NCI-H187 (cell line): ENCODE data around the gene FAAH.
"Not testable (repeated sequence)": the region's sequence is repeated elsewhere in the genome, so short reads cannot be mapped to it uniquely, and the experiment has no call there.

ENCODE experiments used
- DNase-seq, 2 experiments: peaks; one replicate each; lab custom pipeline; 2025; lab: John Stamatoyannopoulos, UW

The FAAH gene

DNA sequence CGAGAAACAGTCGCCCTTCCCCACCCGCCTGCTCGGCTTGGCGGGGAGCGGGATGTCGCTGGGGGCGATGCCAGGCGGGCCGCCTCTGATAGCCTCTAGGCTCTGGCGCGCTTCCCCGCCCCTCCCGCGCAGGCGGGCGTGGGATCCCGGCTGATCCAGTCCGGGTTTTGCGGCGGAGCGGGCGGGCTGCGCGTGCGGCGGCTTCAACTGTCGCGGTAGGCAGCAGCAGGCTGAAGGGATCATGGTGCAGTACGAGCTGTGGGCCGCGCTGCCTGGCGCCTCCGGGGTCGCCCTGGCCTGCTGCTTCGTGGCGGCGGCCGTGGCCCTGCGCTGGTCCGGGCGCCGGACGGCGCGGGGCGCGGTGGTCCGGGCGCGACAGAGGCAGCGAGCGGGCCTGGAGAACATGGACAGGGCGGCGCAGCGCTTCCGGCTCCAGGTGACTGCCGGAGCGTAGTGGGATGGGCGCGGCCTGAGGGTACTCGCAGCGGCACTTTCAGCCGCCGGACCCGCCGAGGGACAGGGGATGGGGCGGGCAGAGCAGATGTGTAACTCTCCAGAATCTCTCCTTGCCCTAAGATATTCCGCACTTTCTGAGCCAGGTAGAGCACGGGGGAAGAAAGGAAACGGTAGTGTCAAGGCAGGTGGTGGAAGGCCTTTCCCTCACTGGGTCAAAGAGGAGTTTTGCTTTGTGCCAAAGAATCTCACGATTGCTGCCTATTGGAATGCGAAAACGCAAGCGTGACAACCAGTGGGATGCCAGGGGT, at the start of gene FAAH:
TSS of gene FAAH (plus strand) at position 210 of the 764 bp plus-strand sequence. CDS start at position 242, 32 bp downstream.
- peak; percentile 28 to 51 for DNase-seq

GRCh38 chr1:46344481-46344880, 49.6 kb upstream of the FAAH start:
- DNase-seq = no peak

- no peak for DNase-seq
These were observed 48.8 kb upstream of the FAAH start for GRCh38 chr1:46345281-46345680.

- no peak for DNase-seq
These were observed 41.8 kb upstream of the FAAH start for GRCh38 chr1:46352363-46352762.

- DNase-seq = not testable (repeated sequence)
These were observed 38.2 kb upstream of the FAAH start for GRCh38 chr1:46355920-46356319.

GRCh38 chr1:46362158-46362557, 32.0 kb upstream of the FAAH start:
- no peak for DNase-seq

- no peak for DNase-seq
These were observed 31.0 kb upstream of the FAAH start for GRCh38 chr1:46363121-46363520.

DNA sequence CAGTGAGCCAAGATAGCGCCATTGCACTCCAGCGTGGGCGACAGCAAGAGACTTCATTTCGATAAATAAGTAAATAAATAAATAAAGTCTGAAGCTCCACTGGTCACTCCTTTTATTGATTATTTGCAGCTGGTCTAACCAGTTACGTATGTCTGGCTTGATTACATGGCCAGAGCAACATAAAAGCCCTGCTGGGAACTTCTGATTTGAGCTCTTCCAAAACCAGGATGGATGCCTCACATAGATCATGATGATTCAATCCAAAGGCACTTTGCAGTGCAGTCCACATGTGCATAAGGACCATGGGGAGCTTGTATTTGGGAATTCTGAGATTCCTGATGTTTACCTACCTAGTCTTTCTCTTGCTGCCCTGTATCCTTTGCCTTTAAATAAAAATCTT, 29.5 kb upstream of the FAAH start:
- no peak for DNase-seq

GRCh38 chr1:46365796-46366195, 28.3 kb upstream of the FAAH start:
- DNase-seq = not testable (repeated sequence)

- DNase-seq = no peak
These were observed 27.0 kb upstream of the FAAH start for GRCh38 chr1:46367072-46367471.

GRCh38 chr1:46367701-46368100, 26.4 kb upstream of the FAAH start:
- not testable (repeated sequence) for DNase-seq

GRCh38 chr1:46368791-46369190, 25.3 kb upstream of the FAAH start:
- DNase-seq = no peak

DNA sequence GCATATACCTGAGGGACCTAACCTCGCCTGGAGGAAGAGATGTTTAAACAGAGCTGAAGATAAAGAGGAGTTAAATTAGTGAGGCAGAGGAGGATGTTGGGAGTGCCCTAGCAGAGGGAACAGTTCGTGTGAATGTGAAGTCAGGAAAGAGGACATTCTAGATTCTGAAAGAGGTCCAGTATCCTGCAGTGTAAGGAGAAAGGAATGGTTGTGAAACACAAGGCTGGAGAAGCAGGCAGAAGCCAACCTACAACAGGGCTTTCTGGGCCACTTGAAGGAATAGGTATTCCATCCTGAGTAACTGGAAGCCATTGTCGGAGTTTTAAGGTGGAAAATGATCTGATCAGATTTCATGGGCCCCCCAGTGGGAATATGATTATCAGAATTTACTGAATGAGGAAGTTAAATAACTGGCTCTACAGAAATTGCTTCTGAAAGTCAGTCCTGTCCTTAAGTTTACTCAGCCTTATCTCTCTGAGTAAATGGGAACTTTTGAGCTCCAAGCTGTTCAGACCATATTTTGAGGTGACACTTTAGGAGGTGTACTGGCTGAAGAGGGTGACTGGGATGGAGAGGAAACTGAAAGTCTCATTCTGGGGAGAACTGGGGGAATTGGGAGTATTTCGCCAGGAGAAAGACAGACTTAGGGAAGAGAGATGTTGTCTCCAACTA, 24.4 kb upstream of the FAAH start:
- no peak for DNase-seq

- no peak for DNase-seq
These were observed 23.9 kb upstream of the FAAH start for GRCh38 chr1:46370214-46370633.

- DNase-seq = no peak
These were observed 21.7 kb upstream of the FAAH start for GRCh38 chr1:46372431-46372830.

DNA sequence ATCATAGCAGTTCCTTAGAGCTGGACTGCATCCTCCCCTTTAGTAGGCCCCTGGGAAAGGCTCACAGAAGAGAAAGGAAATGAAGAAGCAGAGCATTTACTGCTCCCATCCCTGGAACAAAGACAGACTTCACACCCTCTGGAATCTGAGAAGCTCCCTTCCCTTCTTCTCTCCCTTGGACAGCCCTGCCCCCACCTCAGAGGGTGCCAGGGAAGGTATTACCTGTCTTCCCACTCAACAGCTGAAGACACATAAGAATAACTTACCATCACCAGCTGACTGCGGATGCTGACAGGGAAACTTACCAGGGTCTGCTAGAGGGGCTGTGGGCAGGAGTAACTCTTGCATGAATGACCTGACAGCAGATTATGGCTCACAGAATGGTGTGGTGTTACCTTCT, 14.1 kb upstream of the FAAH start:
- no peak for DNase-seq

GRCh38 chr1:46380508-46380907, 13.6 kb upstream of the FAAH start:
- no peak for DNase-seq

DNA sequence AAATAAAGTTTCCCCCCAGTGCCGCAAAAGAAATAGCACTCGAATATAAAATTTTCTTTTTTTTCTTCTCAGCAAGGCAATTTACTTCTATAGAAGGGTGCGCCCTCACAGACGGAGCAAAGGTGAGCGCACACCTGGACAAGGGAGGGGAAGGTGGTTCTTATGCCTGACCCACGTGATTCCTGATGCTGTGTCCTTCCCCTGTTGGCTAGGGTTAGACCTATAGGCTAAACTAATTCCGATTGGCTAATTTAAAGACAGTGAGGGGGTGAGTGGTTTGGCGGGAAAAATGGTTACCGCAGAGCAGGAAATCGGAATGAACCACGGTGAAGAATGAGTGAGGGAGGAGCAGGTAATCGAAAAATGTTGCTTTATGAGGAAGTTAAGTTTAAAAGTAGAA, 607 bp upstream of the FAAH start:
- DNase-seq = no peak

- DNase-seq = no peak
These were observed 852 bp downstream of the FAAH start for GRCh38 chr1:46394872-46395465.

GRCh38 chr1:46396441-46397398, 2.6 kb downstream of the FAAH start:
- DNase-seq = no peak

DNA sequence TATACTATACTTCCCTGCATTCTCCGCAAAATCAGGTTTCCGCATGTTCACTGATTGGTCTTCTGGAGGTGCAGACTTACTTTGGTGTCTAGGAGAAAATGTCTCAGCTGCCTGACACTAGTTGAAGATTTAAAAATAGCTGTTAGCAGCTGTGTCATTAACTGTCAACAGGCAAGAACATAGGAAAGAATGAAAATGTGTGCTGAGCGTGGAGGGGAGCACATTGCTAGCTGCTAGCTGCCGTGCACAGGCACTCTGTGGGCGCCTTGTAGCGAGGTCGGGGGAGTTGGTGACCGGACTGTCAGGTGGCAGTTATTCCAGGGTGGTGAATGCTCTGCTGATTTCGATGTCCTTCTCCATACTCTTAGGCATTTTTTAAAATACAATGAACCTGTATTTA, 5.2 kb downstream of the FAAH start:
- no peak for DNase-seq

- DNase-seq = no peak
These were observed 6.3 kb downstream of the FAAH start for GRCh38 chr1:46400421-46400820.
